Psoas muscle (tissue), 8 donors: ENCODE data around the gene NPFF. TPM values are rescaled to one million over a fixed set of nuclear protein-coding genes. Genes with fewer than 3 reads are reported as not detected.

Experiments used
- ATAC-seq, 4 donors: fragments of 200-7000 bp; cut with Tn5 transposase; one replicate each; pipeline ENCODE4 v1.9.1; 2020; ENCODE audit warnings: moderate library complexity in 3 of 4, mild to moderate bottlenecking in 2 of 4
- DNase-seq, 2 donors: peaks; one replicate each; pipeline ENCODE4 v3.0.0-alpha.2; 2020
- H3K27ac ChIP-seq: fragments of 200-600 bp; one replicate; pipeline ENCODE4 v1.8.0; 2022
- H3K27me3 ChIP-seq, 3 donors: fragments of 200-600 bp in 1 of 3; one replicate each; pipeline versions ENCODE4 v1.6.1 to v1.8.0; 2013 to 2022; ENCODE audit warnings: low read length in 2 of 3, mild to moderate bottlenecking in 2 of 3, moderate library complexity in 1 of 3; ENCODE audit not compliant: insufficient read depth in 3 of 3
- H3K36me3 ChIP-seq, 2 donors: fragments of 200-600 bp in 1 of 2; one replicate each; pipeline versions ENCODE4 v1.6.1 to v1.8.0; 2013 to 2022; ENCODE audit warnings: low read depth in 1 of 2, mild to moderate bottlenecking in 1 of 2, moderate library complexity in 1 of 2; ENCODE audit not compliant: insufficient read depth in 1 of 2
- H3K4me1 ChIP-seq: fragments of 200-600 bp; one replicate; pipeline ENCODE4 v1.8.0; 2022
- H3K4me3 ChIP-seq: fragments of 200-600 bp; one replicate; pipeline ENCODE4 v1.8.0; 2022; ENCODE audit warnings: mild to moderate bottlenecking
- H3K9me3 ChIP-seq: fragments of 200-600 bp; one replicate; pipeline ENCODE4 v1.8.0; 2022
- WGBS, 3 donors: extraction: QIAGEN DNeasy Blood & Tissue Kit; methylation state at CpG; one replicate each; pipeline versions ENCODE4 v1.1.6 to v1.1.7; 2013; 5-methylcytosine and 5-hydroxymethylcytosine counted together
- intact Hi-C, 2 donors: fragments of 100-400 bp; cut with DNase I; formaldehyde crosslinking; loops; one replicate each; pipeline versions ENCODE4 v1.11.0 to v1.14.2; 2022
- polyA plus RNA-seq, 3 donors: library from polyadenylated mRNA; stranded (reverse); fragments of 200-250 nt; gene quantifications; one replicate each; pipeline ENCODE4 v1.2.3, GENCODE V29; 2013
- total RNA-seq, 4 donors: library from RNA; stranded (reverse); fragmentation: NEBNext Ultra II Directional in 2 of 4; extraction: Animal tissue kit (Norgen Biotek cat#: 25700) in 2 of 4; gene quantifications; one replicate each; pipeline versions ENCODE4 v1.2.1 to v1.2.4, GENCODE V29; 2021 to 2023
- TF ChIP-seq, protein P1 (sequence below): fragments of 200-600 bp; IDR thresholded peaks from one replicate; pipeline ENCODE4 v1.8.0; 2022; ENCODE audit warnings: antibody characterized with exemption
- donor health status: healthy with polysubstance abuse.
- donor health status: DM: no; HTN: no; CAD: no; lungs with moderate emphysema.
- donor health status: Bipolar disorder and iron deficiency.
- donor health status: healthy.
- donor health status: DM: yes; HTN: yes; CAD: no.
- donor health status: DM: no; HTN: no; CAD: no.
- donor health status: DM: no; HTN: no; CAD: no.
- donor health status: DM: yes; HTN: yes; CAD: no.

NPFF gene
- total and polyA plus RNA-seq, 7 donors = not detected

DNA sequence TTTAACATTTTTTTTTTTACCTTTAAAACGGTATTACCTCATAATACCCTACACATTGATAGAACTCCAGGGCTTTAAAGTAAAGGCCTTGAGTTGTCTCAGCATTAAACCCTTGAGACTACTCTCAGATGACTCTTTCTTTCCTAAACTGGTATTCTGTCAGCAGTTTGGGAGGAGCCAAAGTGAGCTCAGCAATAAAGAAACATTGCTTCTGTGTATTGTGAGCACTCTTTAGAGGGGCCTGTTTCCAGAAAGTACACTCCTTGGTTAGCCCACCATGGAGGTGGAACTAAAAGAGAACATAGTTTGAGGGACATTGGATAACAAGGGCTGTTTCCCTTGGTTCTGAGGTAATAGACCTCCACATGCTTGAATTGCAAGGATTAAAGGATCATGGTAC is 28.4 kb downstream of the NPFF start:
- TF ChIP-seq, protein P1, sequence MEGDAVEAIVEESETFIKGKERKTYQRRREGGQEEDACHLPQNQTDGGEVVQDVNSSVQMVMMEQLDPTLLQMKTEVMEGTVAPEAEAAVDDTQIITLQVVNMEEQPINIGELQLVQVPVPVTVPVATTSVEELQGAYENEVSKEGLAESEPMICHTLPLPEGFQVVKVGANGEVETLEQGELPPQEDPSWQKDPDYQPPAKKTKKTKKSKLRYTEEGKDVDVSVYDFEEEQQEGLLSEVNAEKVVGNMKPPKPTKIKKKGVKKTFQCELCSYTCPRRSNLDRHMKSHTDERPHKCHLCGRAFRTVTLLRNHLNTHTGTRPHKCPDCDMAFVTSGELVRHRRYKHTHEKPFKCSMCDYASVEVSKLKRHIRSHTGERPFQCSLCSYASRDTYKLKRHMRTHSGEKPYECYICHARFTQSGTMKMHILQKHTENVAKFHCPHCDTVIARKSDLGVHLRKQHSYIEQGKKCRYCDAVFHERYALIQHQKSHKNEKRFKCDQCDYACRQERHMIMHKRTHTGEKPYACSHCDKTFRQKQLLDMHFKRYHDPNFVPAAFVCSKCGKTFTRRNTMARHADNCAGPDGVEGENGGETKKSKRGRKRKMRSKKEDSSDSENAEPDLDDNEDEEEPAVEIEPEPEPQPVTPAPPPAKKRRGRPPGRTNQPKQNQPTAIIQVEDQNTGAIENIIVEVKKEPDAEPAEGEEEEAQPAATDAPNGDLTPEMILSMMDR = no peak
- Histone ChIP-seq H3K27me3 (no peaks in the 10 kb centered on the region), H3K4me3 (no peak overlapping the region), H3K9me3 (no peaks in the 10 kb centered on the region), H3K27ac (peak overlapping the region; percentile 62), H3K36me3 (peaks cover 19 to 100% of the 10 kb centered on the region in 2 donors), H3K4me1 (peaks cover 38% of the 10 kb centered on the region)
- no peak for ATAC-seq
- WGBS, 3 donors = 12 to 56% (median 34%) methylated on average over 1 of the region's 1 CpG
- no peak for DNase-seq
- intact Hi-C loops = no loop called here

DNA sequence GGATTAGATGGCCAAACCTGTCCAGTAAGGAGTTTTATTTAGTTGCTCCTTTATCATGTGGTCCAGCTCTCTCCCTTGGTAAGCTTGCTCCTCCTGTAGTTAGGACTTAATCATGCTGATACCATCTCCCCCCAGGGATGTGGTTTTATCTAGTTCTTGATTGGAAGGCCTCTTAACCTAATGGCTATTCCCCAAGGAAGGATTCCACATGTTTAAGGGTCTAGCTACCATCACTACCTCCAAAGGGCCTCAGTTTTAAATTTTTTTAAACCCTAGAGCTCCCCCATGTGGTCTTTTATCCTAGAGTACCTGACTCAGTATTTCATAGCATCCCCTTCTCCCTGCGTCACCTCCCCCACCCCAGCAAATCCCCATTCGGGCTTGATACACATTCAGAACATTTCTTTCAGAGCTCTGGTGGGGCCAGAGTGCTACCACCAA is 30.5 kb downstream of the NPFF start:
- WGBS, 3 donors = 53 to 59% (median 58%) methylated on average over 2 of the region's 2 CpGs
- Histone ChIP-seq H3K4me3 (no peak overlapping the region), H3K36me3 (peaks cover 28 to 100% of the 10 kb centered on the region in 2 donors), H3K9me3 (no peaks in the 10 kb centered on the region), H3K27me3 (no peaks in the 10 kb centered on the region), H3K4me1 (peaks cover 54% of the 10 kb centered on the region), H3K27ac (no peak overlapping the region)
- intact Hi-C loops = no loop called here
- ATAC-seq (peak in 3 of 4 donors; percentile 22 to 58 (median 38)), DNase-seq (no peak)
- TF ChIP-seq, protein P1 = peak; percentile 22

DNA sequence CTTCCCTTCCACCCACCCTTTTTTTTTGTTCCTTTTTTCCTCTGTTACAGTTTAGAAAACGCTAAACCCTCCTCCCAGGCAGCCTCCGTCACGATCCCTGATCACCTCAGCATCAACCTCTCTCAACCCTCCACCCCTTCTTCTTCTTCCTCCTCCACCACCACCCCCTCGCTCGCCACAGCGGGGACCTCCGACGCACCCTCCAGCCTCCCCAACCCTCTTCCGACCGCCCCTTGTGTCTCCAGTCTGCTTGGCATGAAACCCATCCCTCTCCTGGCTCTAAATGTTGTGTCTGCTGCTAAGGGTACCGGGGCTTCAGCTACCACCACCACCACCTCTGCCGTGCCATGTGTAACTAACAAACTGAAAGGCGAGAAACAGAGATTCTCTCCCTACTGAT is 32.5 kb downstream of the NPFF start:
- DNase-seq (no peak), ATAC-seq (no peak)
- TF ChIP-seq, protein P1 = no peak
- Histone ChIP-seq H3K36me3 (peaks cover 39 to 100% of the 10 kb centered on the region in 2 donors), H3K27ac (peak overlapping the region; percentile 10), H3K4me3 (no peak overlapping the region), H3K4me1 (peaks cover 68% of the 10 kb centered on the region), H3K27me3 (no peaks in the 10 kb centered on the region), H3K9me3 (no peaks in the 10 kb centered on the region)
- WGBS, 3 donors = 67 to 77% (median 68%) methylated on average over 13 of the region's 13 CpGs
- intact Hi-C loops = loop anchor here in 1 of 2 donors (1.0 kb wide), 1 partner anchor 22 kb away; no protein-coding TSS in a partner anchor

DNA sequence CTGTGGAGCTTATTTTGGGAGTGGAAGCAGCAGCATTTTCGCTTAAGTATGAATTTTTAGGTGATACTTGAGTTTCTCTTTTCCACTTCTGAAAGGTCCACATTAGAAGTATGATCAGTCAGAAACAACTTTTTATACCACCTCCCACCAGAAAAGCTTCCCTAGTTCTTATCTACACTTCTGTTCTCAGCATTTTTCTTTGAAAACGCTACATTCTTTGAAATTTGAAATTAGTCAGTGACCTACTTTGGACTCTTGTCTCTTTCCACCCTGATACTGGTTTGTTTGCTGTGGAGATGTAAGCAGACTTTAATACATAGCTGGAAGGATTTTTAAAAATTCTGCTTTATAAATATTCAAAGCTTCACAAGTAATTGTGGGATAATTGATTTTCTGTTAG is 33.2 kb downstream of the NPFF start:
- Histone ChIP-seq H3K27ac (peak overlapping the region; percentile 25), H3K36me3 (peaks cover 42 to 100% of the 10 kb centered on the region in 2 donors), H3K4me1 (peaks cover 73% of the 10 kb centered on the region), H3K27me3 (no peaks in the 10 kb centered on the region), H3K9me3 (no peaks in the 10 kb centered on the region), H3K4me3 (no peak overlapping the region)
- ATAC-seq = no peak
- no peak for DNase-seq
- intact Hi-C loops = no loop called here
- 71 to 92% (median 71%) methylated on average over 2 of the region's 2 CpGs for WGBS, 3 donors
- TF ChIP-seq, protein P1 = no peak

DNA sequence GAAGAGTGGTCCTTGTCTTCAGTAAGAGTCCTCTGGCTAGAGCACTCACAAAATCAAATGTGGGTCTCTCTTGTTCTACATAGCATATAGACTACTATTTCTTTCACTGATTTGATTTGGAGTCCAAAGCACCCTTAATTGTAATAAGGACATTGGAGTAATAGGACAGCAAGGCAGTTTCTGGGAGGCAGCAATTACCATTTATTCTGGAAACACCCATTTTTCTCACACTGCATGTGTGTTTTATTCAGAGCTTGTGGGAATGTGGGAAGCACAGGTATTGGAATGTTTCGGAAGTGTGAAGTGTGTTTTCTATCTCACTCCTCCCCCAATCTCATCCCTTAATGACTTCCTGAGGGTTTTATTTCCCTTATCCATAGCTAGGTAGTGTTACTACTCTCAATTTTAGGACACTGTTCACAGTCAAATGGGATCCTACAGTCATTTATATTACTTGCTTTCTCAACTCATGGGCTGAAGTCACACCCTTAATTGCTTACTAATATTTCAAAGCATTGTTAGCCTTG is 35.2 kb downstream of the NPFF start:
- Histone ChIP-seq H3K4me3 (no peak overlapping the region), H3K4me1 (peaks cover 81% of the 10 kb centered on the region), H3K9me3 (no peaks in the 10 kb centered on the region), H3K36me3 (peaks cover 53 to 100% of the 10 kb centered on the region in 2 donors), H3K27ac (peak overlapping the region; percentile 11), H3K27me3 (no peaks in the 10 kb centered on the region)
- intact Hi-C loops = no loop called here
- no peak for ATAC-seq
- TF ChIP-seq, protein P1 = no peak
- no peak for DNase-seq
- WGBS, 3 donors = 72 to 87% (median 84%) methylated on average over 1 of the region's 1 CpG
